IPS-18c (cell line): ENCODE results near the gene ZNF581.

Experiments
- H3K4me3 ChIP-seq: 2 replicates; pipeline ENCODE4 v1.7.0; 2013; ENCODE audit warnings: low read depth, mild to moderate bottlenecking, low read length, moderate library complexity; ENCODE audit not compliant: insufficient read depth
- H3K9me3 ChIP-seq: one replicate; pipeline ENCODE4 v1.6.1; 2013; ENCODE audit warnings: mild to moderate bottlenecking, low read length, moderate library complexity; ENCODE audit not compliant: control insufficient read depth, insufficient read depth

Gene ZNF581

DNA sequence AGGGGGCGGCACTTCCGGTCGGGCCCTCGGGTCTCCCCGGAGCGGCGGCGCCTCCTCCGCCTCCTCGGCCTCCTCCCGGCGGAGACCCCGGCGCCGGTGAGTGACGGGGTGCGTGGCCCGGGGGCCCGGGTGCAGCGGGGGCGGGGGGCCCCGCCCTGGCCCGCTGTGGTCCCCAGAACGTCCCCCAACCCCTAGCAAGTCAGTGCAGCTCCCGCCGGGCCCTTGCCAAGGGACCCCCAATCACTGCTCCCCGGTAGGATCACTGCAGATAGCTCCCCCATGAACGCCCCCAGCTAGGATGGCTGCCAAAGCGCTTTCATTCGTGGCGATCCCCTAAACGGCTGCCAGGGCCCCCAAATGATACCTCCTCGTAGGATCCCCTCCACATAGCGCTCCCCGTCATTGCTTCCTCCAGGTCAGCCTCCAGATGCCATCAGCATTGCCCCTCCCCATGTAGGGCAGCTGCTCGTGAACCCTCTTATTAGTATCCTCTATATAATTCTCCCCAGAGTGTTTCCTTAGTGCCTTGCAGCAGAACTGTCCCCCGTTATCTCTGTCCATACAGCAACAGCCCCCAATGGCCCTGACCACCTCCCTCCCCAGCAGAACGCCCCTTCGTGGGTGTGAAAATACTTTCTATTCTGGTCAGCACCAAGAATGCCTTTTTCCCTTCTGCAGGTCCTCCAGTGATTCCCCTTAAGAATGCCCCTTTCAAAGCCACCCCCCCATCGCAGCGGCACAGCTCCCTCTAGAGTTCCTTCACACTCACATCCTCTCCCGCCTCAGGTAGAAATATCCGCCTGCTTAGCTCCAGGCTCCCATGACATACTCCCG is 37.6 kb upstream of the ZNF581 start, which contains the start of gene ZNF865:
TSS of gene ZNF865 (plus strand) at position 11 of the 834 bp plus-strand sequence. CDS start 7,972 bp downstream, outside the sequence.
- H3K4me3 ChIP-seq = peak within 1 kb of the TSS; percentile 82
- no peaks in the 10 kb centered on the region for H3K9me3 ChIP-seq

DNA sequence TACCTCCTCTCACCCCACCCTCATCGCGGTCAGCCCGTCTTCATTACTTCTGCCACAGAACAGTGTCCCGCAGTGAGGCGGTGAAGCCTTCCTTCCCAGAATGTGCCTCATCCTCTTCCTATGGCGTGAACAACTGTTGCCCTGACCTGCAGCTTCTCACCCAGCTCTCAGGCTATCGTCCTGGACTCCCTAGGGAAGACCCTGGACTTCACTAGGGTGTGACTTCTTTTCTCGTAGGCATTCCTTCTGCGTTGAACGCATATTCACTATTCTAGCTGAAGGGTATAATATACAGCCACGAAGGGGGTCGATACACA is 37.0 kb upstream of the ZNF581 start:
- H3K9me3 ChIP-seq = no peaks in the 10 kb centered on the region
- peak overlapping the region; percentile 82; the same call in 1 of the 2 replicates for H3K4me3 ChIP-seq

DNA sequence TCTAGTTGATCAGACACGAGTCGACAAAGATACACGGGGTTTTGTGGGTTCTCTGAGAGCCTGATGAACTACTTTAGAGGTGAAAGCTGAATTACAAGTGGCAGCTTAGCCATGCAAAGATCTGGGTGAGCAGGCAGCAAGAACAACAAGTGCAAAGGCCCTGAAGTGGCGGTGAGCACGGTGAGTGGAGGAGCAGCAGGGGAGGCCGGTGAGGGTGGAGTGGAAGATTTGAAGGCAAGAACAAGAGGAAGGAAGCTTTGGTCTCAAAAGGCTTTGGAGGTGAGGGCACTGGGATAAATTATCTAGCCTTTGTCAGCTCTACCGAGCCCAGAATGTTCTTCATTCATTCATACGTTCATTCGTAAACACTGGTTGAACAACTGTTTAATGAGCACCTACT is 36.6 kb upstream of the ZNF581 start:
- H3K4me3 ChIP-seq = peak overlapping the region; percentile 82; the same call in 1 of the 2 replicates
- H3K9me3 ChIP-seq = no peaks in the 10 kb centered on the region

DNA sequence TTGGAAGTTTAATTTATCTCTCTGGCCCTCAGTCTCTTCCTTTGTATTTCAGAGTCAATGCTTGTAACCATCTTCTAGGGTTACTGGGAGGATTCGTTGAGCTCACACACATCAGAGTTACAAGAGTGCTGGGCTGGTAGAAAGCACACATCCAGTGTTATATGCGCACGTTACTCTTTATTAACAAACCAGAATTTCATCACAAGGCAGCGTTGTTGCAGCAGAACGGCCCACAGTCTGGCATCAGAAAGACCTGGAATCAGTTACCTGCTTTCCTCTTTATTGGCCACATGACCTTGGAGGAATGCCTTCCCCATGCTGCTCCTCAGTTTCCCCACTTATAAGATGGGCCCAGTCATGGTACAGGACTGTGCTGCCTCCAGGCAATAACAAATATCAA is 34.1 kb upstream of the ZNF581 start:
- Histone ChIP-seq H3K4me3 (no peak overlapping the region), H3K9me3 (no peaks in the 10 kb centered on the region)

DNA sequence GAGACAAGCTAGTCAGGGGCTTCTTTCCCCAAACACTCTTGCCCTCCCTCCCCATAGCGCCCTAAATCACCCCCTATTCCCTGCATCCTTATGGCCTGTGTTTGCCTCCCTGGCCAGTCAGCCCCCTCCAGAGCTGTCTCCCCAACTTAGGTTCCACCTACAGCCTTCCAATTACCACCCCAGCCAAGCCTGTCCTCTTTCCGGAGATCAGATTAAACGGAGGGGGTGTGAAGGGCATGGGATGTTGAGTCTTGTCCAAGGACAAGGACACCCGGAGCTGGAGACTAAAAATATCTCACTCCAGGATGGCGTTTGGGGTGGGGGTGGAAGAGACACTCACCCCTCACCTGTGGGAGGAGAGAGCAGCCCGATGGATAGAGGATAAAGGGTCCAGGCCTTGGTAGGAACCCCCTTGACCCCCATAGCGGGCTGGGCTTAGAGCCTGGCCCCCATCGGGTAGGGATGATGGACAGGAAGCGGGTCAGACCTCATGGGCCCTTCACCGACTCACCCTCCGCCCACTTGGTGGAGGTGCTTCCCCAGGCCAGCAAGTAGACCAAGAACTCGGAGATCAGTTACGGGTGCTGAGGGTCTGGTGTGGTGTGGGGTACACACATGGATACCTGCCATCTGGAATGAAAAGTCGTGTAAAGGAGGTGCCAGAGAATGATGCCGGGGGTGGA is 32.0 kb upstream of the ZNF581 start:
- no peaks in the 10 kb centered on the region for H3K9me3 ChIP-seq

DNA sequence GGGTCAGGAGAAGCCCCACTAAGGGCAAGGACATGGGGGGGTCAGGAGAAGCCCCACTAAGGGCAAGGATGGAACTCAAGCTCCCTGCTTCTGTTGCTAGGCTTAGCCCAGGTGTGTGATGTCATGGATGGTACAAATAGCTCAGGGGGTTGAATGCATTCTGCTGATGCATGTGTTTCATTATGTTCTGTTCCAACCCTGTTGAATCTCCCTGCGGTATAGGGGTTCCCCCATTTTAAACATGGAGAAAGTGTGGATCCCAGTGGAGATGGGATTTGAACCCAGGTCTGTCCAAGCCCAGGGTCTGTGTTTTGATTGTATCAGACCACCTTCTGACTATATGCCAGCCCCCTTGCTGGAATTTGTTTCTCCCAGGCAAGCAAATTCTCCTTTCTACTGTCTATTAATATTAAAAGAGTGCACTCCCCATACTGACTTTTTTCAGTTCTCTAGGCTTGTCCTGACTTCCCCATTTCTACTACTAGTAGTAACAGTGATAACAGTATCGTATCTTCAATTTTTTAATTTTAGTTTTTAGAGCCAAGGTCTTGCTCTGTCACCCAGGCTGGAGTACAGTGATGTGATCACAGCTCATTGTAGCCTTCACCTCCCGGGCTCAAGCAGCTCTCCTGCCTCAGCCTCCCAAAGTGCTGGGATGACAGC is 31.3 kb upstream of the ZNF581 start:
- Histone ChIP-seq H3K4me3 (no peak overlapping the region), H3K9me3 (no peaks in the 10 kb centered on the region)

More for the DNA sequence above, 32.0 kb upstream of the ZNF581 start:
- no peak overlapping the region for H3K4me3 ChIP-seq

DNA sequence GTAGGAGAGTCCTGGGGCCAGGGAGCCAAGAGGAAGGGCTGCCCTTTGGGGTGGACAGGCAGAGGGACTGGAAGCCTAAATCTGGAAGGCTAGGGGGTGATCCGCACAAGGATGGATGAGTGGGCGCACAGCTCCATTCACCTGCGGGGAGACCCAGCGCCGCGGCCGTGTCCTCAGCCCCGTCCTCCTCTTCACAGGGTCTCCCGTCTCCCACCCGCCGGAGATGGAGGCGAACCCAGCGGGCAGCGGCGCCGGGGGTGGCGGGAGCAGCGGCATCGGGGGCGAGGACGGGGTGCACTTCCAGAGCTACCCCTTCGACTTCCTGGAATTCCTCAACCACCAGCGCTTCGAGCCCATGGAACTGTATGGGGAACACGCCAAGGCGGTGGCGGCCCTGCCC is 30.1 kb upstream of the ZNF581 start:
- peaks cover 3% of the 10 kb centered on the region for H3K9me3 ChIP-seq
- H3K4me3 ChIP-seq = no peak overlapping the region

DNA sequence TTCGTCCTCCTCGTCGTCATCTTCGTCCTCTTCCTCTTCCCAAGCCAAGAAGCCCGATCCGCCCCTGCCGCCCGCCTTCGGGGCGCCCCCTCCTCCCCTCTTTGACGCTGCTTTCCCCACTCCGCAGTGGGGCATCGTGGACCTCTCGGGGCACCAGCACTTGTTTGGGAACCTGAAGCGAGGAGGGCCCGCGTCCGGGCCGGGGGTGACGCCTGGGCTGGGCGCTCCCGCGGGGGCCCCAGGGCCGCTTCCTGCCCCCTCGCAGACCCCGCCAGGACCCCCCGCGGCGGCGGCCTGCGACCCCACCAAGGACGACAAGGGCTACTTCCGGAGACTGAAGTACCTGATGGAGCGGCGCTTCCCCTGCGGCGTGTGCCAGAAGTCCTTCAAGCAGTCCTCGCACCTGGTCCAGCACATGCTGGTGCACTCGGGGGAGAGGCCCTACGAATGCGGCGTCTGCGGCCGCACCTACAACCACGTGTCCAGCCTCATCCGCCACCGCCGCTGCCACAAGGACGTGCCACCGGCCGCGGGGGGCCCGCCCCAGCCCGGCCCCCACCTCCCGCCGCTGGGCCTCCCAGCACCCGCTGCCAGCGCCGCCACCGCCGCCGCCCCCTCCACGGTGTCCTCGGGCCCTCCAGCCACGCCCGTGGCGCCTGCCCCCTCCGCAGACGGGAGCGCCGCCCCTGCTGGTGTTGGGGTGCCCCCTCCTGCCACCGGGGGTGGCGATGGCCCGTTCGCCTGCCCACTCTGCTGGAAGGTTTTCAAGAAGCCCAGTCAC is 29.3 kb upstream of the ZNF581 start:
- no peak overlapping the region for H3K4me3 ChIP-seq
- peaks cover 3% of the 10 kb centered on the region for H3K9me3 ChIP-seq

DNA sequence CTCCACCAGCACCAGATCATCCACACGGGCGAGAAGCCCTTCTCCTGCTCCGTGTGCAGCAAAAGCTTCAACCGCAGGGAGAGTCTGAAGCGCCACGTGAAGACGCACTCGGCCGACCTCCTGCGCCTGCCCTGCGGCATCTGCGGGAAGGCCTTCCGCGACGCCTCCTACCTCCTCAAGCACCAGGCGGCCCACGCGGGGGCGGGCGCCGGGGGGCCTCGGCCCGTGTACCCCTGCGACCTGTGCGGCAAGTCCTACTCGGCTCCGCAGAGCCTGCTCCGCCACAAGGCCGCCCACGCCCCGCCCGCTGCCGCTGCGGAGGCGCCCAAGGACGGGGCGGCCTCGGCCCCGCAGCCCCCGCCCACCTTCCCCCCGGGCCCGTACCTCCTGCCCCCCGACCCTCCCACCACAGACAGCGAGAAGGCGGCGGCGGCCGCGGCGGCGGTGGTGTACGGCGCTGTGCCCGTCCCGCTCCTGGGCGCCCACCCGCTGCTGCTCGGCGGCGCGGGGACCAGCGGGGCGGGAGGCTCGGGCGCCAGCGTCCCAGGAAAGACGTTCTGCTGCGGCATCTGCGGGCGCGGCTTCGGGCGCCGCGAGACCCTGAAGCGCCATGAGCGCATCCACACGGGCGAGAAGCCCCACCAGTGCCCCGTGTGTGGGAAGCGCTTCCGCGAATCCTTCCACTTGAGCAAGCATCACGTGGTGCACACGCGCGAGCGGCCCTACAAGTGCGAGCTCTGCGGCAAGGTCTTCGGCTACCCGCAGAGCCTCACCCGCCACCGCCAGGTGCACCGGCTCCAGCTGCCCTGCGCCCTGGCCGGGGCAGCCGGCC is 28.5 kb upstream of the ZNF581 start:
- Histone ChIP-seq H3K9me3 (peaks cover 3% of the 10 kb centered on the region), H3K4me3 (no peak overlapping the region)

DNA sequence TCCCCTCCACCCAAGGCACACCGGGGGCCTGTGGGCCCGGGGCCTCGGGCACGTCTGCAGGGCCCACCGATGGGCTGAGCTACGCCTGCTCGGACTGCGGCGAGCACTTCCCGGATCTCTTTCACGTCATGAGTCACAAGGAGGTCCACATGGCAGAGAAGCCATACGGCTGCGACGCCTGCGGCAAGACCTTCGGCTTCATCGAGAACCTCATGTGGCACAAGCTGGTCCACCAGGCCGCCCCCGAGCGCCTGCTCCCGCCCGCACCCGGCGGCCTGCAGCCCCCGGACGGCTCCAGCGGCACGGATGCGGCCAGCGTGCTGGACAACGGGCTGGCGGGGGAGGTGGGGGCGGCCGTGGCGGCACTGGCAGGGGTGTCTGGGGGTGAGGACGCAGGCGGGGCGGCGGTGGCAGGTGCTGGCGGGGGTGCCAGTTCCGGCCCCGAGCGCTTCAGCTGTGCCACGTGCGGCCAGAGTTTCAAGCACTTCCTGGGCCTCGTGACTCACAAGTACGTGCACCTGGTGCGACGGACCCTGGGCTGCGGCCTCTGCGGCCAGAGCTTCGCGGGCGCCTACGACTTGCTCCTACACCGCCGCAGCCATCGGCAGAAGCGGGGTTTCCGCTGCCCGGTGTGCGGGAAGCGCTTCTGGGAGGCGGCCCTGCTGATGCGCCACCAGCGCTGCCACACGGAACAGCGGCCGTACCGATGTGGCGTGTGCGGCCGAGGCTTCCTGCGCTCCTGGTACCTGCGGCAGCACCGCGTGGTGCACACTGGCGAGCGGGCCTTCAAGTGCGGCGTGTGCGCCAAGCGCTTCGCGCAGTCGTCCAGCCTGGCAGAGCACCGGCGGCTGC is 27.7 kb upstream of the ZNF581 start:
- H3K4me3 ChIP-seq = no peak overlapping the region
- H3K9me3 ChIP-seq = peaks cover 3% of the 10 kb centered on the region

DNA sequence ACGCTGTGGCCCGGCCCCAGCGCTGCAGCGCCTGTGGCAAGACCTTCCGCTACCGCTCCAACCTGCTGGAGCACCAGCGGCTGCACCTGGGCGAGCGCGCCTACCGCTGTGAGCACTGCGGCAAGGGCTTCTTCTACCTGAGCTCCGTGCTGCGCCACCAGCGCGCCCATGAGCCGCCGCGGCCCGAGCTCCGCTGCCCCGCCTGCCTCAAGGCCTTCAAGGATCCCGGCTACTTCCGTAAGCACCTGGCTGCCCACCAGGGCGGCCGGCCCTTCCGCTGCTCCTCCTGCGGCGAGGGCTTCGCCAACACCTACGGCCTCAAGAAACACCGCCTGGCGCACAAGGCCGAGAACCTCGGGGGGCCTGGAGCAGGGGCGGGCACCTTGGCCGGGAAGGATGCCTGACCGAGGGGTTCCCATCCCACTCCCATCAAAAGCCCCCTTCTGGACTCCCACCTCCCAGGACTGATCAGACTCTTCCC is 27.0 kb upstream of the ZNF581 start:
- no peak overlapping the region for H3K4me3 ChIP-seq
- H3K9me3 ChIP-seq = peaks cover 3% of the 10 kb centered on the region

DNA sequence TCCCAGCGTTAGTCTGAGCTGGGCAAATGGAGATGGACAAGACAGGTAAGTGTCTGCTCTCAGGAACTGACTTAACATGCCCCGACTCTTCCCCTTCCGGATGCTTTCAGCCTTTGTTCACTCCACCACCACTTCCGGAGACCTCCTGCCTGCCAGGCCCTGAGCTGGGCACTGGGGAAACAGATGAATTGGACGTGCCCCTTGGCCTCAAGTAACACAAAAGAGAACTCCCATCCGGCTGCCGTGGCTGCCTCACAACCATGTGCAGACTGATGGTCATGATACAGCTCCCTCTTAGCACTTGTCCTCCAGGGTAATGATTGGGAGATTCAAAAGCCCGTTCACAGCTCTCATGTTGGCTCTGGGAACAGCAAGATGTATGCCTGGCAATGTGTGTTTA is 26.0 kb upstream of the ZNF581 start:
- Histone ChIP-seq H3K4me3 (no peak overlapping the region), H3K9me3 (peaks cover 3% of the 10 kb centered on the region)

DNA sequence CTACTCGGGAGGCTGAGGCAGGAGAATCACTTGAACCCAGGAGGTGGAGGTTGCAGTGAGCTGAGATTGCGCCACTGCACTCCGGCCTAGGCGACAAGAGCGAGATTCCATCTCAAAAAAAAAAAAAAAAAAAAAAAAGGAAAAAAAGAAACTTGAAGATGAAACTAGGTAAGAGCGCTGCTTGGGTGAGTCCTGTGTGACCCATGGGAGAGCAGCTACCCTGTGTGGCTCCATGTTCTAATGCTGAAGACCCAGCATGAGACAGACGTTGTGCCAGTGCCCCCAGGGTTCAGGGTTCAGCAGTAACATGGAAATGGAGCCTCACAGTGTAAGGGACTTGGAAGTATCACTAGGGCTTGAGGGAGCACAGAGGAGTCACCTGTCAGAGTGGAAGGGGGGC is 25.0 kb upstream of the ZNF581 start:
- H3K4me3 ChIP-seq = no peak overlapping the region
- H3K9me3 ChIP-seq = peaks cover 3% of the 10 kb centered on the region

DNA sequence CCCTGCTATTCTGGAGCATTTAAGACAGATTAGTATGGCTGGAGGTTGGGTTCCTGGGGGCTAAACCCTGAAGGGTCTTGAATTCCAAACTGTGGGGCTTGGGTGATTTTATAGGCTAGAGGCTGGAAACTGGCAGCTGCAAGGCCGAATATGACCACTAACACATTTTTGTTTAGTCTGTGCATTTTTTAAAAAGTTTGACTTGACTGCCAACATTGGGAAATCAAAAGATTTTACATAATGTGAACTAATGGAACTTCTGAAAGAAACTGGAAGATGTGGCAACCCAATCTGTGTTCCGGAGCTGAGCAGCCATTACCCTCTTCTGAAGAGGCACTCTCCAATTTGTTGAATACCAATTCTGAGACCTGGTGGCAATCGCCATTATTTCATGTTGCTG is 24.2 kb upstream of the ZNF581 start:
- Histone ChIP-seq H3K9me3 (peaks cover 3% of the 10 kb centered on the region), H3K4me3 (no peak overlapping the region)

DNA sequence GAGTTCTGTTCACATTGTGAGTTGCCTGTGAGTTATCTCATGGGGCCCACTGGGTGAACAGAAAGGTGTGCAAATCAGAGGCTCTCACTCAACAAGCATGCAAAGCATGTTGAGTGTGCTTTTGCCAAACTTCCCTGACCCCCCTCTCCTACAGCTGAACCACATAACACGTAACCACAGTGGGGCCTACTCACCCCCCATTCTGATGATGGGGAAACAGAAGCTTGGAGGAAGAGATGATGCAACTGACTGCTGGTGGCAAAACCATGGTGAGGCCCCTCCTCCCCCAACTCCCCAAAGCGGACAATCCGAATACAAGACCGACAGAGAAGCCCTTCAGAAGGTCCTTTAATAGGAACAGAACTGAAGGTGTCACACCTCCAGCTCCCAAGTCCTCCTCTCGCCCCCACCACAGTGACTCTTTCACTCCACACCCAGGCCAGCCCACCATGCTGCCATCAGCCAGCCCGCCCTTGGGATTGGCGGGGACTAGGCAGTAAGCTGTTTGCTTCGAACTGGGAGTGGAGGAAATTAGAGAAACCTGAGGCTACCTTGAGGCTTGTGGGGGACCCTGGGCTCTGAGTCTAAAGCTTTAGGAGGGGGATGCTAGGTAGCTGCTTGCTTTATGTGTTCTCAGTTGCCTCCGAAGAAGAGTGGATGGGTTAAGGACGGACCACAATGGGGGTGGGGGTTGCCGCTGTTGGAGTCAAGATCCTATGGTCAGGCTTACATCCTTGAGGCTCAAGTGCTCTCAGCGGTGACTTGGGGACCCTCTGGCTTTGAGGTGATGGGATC is 22.8 kb upstream of the ZNF581 start:
- Histone ChIP-seq H3K4me3 (no peak overlapping the region), H3K9me3 (peaks cover 3% of the 10 kb centered on the region)
